ENCODE measurements around the gene DCST2.

DNA sequence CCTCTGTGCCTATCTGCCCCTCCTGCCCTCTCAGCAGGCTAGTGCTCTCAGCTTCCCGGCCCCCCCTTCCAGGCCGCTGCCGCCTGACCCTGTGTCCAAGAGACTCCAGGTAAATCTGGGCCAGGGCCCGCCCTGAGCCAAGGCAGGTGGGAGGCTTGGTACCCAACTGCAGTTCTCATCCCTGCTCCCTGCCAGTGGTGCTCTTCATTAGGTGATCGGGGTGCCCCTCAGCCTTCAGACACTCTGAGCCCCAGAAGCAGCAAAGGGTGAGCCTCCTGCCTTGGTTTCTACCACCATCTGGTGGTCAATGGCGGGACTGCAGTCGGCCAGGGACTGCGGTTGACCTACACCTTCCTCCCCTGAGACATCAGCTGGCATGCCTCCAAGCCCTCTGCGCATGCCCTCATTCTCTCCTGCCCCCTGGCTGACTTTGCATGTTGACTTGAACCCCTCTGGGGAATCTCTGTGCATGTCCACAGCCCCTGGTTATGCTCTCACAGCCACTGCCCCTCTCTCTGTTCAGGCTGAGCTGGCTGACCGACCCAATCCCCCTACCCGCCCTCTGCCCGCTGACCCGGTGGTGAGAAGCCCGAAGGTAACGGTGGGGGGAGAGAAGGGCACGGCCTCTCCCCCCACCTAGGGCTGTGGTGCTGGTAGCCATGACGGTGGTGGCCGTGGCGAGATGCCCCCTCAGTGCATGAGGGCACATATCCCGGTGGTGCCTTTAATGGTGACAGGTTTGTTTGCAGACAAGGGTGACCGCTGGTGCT lies 28.0 kb upstream of the DCST2 start:
- TF ChIP-seq YY1 (IDR thresholded peaks at IDR 0.05; ENCODE audit: insufficient read depth, insufficient read length) (no peak), SUZ12 (IDR thresholded peaks at IDR 0.05; ENCODE audit: extremely low read depth, insufficient read depth, insufficient read length) (no peak), ZNF274 (IDR thresholded peaks at IDR 0.05; ENCODE audit: low read depth, low read length) (no peak)
